Upper lobe of left lung (tissue), 6 donors: ENCODE measurements around the gene MYL12B. TPM values are rescaled to one million over a fixed set of nuclear protein-coding genes. Genes with fewer than 3 reads are reported as not detected.
A peak's percentile ranks its signal among the peaks of the same experiment; 100 is the strongest.
"Not testable (repeated sequence)": the region's sequence is repeated elsewhere in the genome, so short reads cannot be mapped to it uniquely, and the experiment has no call there.

Source experiments
- ATAC-seq, 2 donors: fragments of 200-7000 bp; cut with Tn5 transposase; one replicate each; pipeline ENCODE4 v1.9.1; 2022; ENCODE audit warnings: mild to moderate bottlenecking in 2 of 2, moderate library complexity in 2 of 2; ENCODE audit not compliant: low FRiP score in 2 of 2
- DNase-seq, 2 donors: peaks; one replicate each; pipeline ENCODE4 v3.0.0-alpha.2; 2019 to 2020
- H3K27ac ChIP-seq, 4 donors: fragments of 200-600 bp; sonication (generic); one replicate each; pipeline ENCODE4 v1.5.1; 2016 to 2019
- H3K27me3 ChIP-seq, 4 donors: fragments of 200-600 bp; sonication (generic); one replicate each; pipeline ENCODE4 v1.5.1; 2017 to 2019
- H3K36me3 ChIP-seq, 4 donors: fragments of 200-600 bp; sonication (generic); one replicate each; pipeline ENCODE4 v1.5.1; 2016 to 2019
- H3K4me1 ChIP-seq, 4 donors: fragments of 200-600 bp; sonication (generic); one replicate each; pipeline ENCODE4 v1.5.1; 2018 to 2019
- H3K4me3 ChIP-seq, 4 donors: fragments of 200-600 bp; sonication (generic); one replicate each; pipeline ENCODE4 v1.5.1; 2017 to 2019; ENCODE audit warnings: mild to moderate bottlenecking in 2 of 4, moderate library complexity in 1 of 4
- H3K9me3 ChIP-seq, 4 donors: fragments of 200-600 bp; sonication (generic); one replicate each; pipeline ENCODE4 v1.5.1; 2018 to 2019
- EP300 ChIP-seq, 4 donors: sonication (generic); formaldehyde crosslinking; IDR thresholded peaks; one replicate each; pipeline ENCODE4 v1.5.1; 2017; ENCODE audit warnings: antibody characterized with exemption in 4 of 4, control low read depth in 2 of 4
- POLR2A ChIP-seq, 4 donors: fragments of 450-650 bp; IDR thresholded peaks; one replicate each; pipeline ENCODE4 v1.5.1; 2016 to 2017; ENCODE audit warnings: antibody characterized with exemption in 4 of 4, mild to moderate bottlenecking in 2 of 4
- POLR2AphosphoS5 ChIP-seq, 2 donors: sonication (generic); formaldehyde crosslinking; IDR thresholded peaks; one replicate each; pipeline ENCODE4 v1.5.1; 2017; ENCODE audit warnings: antibody characterized with exemption in 2 of 2
- WGBS, 2 donors: methylation state at CpG; one replicate each; pipeline ENCODE4 v1.1.5; 2017 to 2018; 5-methylcytosine and 5-hydroxymethylcytosine counted together
- total RNA-seq, 6 donors: library from RNA; depleted of rRNA in 4 of 6; stranded (reverse); fragments of >200 nt in 4 of 6; gene quantifications; one replicate each; pipeline versions ENCODE4 v1.1.0 to v1.2.1, GENCODE V29; 2016 to 2021
- TF ChIP-seq, protein P1 (sequence below), 6 experiments: fragments of 450-650 bp in 4 of 6; fragments of 200-600 bp in 2 of 6; sonication (generic) in 2 of 6; IDR thresholded peaks; one replicate each; pipeline ENCODE4 v1.5.1; 2016 to 2019; ENCODE audit warnings: antibody characterized with exemption in 6 of 6
- donor health status: DM: no; HTN: no; CAD: no; lungs with moderate emphysema.
- donor health status: DM: no; HTN: yes; CAD: no; lungs with severe emphysema.

The MYL12B gene
- total RNA-seq, 6 donors from 2014 or later, result 93.2 to 451 (median 361) TPM

- TF ChIP-seq, protein P1, sequence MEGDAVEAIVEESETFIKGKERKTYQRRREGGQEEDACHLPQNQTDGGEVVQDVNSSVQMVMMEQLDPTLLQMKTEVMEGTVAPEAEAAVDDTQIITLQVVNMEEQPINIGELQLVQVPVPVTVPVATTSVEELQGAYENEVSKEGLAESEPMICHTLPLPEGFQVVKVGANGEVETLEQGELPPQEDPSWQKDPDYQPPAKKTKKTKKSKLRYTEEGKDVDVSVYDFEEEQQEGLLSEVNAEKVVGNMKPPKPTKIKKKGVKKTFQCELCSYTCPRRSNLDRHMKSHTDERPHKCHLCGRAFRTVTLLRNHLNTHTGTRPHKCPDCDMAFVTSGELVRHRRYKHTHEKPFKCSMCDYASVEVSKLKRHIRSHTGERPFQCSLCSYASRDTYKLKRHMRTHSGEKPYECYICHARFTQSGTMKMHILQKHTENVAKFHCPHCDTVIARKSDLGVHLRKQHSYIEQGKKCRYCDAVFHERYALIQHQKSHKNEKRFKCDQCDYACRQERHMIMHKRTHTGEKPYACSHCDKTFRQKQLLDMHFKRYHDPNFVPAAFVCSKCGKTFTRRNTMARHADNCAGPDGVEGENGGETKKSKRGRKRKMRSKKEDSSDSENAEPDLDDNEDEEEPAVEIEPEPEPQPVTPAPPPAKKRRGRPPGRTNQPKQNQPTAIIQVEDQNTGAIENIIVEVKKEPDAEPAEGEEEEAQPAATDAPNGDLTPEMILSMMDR (IDR thresholded peaks at IDR 0.05), result no peak
- TF ChIP-seq POLR2A (IDR thresholded peaks at IDR 0.05) (no peak), POLR2AphosphoS5 (IDR thresholded peaks at IDR 0.05) (no peak), EP300 (IDR thresholded peaks at IDR 0.05) (peak in 1 of 4 donors; percentile 34)
- H3K4me3 ChIP-seq, result no peak overlapping the region
- no peaks in the 10 kb centered on the region for H3K27me3 ChIP-seq
- DNase-seq (no peak), ATAC-seq (peak in 1 of 2 donors; percentile 73)
- H3K9me3 ChIP-seq, result no peaks in the 10 kb centered on the region
- WGBS, 2 donors, result 63 to 81% methylated on average over 7 of the region's 7 CpGs
- H3K4me1 ChIP-seq, result no peaks in the 10 kb centered on the region
- no peak overlapping the region for H3K27ac ChIP-seq
- no peaks in the 10 kb centered on the region for H3K36me3 ChIP-seq
These were observed 43.4 kb downstream of the MYL12B start for GRCh38 chr18:3305354-3305762.

GRCh38 chr18:3305933-3306332 is 44.0 kb downstream of the MYL12B start:
- 54 to 67% methylated on average over 8 of the region's 8 CpGs for WGBS, 2 donors
- H3K27me3 ChIP-seq, result no peaks in the 10 kb centered on the region
- H3K9me3 ChIP-seq, result no peaks in the 10 kb centered on the region
- H3K4me3 ChIP-seq, result no peak overlapping the region
- no peaks in the 10 kb centered on the region for H3K4me1 ChIP-seq
- peak in 1 of 2 donors; percentile 49 for ATAC-seq
- no peaks in the 10 kb centered on the region for H3K36me3 ChIP-seq
- no peak for DNase-seq
- TF ChIP-seq, protein P1 (IDR thresholded peaks at IDR 0.05), result no peak
- TF ChIP-seq POLR2A (IDR thresholded peaks at IDR 0.05), result no peak
- no peak for TF ChIP-seq POLR2AphosphoS5 (IDR thresholded peaks at IDR 0.05)
- no peak for TF ChIP-seq EP300 (IDR thresholded peaks at IDR 0.05)
- no peak overlapping the region for H3K27ac ChIP-seq

DNA sequence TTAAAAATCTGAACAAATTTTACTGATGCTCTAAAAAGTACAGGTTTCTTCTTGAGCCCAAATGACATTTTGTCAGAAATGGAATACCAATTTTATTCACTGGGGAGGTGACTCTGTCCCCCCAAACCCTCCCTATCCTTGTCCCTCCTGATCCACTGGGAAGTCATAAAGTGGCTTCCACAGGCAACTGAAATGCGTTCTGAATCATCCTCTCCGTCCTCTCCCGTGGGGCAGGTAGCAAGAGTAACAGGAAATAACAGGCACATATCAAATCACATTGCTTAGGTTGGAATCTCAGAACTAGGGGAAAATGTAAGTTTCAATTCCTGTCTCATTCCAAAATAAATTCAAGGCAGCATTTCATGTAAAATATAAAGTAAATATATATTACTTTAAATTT is 44.5 kb downstream of the MYL12B start:
- no peak overlapping the region for H3K27ac ChIP-seq
- no peaks in the 10 kb centered on the region for H3K9me3 ChIP-seq
- H3K27me3 ChIP-seq, result no peaks in the 10 kb centered on the region
- ATAC-seq (no peak), DNase-seq (no peak)
- TF ChIP-seq EP300 (IDR thresholded peaks at IDR 0.05) (no peak), POLR2AphosphoS5 (IDR thresholded peaks at IDR 0.05) (no peak), POLR2A (IDR thresholded peaks at IDR 0.05) (no peak)
- TF ChIP-seq, protein P1 (IDR thresholded peaks at IDR 0.05), result no peak
- H3K4me3 ChIP-seq, result no peak overlapping the region
- no peaks in the 10 kb centered on the region for H3K4me1 ChIP-seq
- no peaks in the 10 kb centered on the region for H3K36me3 ChIP-seq
- 57 to 72% methylated on average over 3 of the region's 3 CpGs for WGBS, 2 donors

DNA sequence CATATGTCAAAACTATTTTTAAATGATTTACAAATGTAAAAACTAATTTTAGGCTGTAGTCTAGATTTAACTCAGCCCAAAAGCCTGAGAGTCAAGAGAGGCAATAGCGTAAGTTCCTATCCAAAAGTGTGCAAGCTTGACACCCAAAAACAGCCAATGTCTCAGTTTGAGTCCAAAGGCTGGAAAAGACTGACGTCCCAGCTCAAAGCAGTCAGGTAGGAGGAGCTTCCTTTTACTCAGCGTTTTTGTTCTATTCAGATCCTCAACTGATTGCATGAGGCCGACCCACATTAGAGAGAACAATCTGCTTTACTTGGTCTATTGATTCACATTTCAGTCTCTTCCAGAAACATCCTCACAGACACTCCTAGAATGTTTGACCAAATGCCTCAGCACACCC is 51.8 kb downstream of the MYL12B start:
- 57 to 61% methylated on average over 4 of the region's 4 CpGs for WGBS, 2 donors
- ATAC-seq, result no peak

DNA sequence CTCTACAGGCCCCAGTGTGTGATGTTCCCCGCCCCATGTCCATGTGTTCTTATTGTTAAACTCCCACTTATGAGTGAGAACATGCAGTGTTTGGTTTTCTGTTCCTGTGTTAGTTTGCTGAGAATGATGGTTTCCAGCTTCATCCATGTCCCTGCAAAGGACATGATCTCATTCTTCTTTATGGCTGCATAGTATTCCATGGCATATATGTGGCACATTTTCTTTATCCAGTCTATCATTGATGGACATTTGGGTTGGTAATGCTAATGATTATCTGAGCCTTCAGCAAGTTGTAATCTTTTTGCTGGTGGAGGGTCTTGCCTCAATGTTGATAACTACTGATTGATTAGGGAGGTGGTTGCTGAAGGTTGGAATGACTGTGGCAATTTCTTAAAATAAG is 53.4 kb downstream of the MYL12B start:
- H3K4me3 ChIP-seq, H3K4me1 ChIP-seq, H3K27me3 ChIP-seq, H3K27ac ChIP-seq, H3K9me3 ChIP-seq, DNase-seq, H3K36me3 ChIP-seq, ATAC-seq: not testable (repeated sequence)
- 92 to 100% methylated on average over 1 of the region's 1 CpG for WGBS, 2 donors

More for the DNA sequence above, 51.8 kb downstream of the MYL12B start:
- no peaks in the 10 kb centered on the region for H3K9me3 ChIP-seq
- no peak overlapping the region for H3K27ac ChIP-seq
- H3K27me3 ChIP-seq, result no peaks in the 10 kb centered on the region
- H3K36me3 ChIP-seq, result no peaks in the 10 kb centered on the region
- TF ChIP-seq, protein P1 (IDR thresholded peaks at IDR 0.05), result no peak
- TF ChIP-seq POLR2A (IDR thresholded peaks at IDR 0.05) (no peak), POLR2AphosphoS5 (IDR thresholded peaks at IDR 0.05) (no peak), EP300 (IDR thresholded peaks at IDR 0.05) (no peak)
- no peaks in the 10 kb centered on the region for H3K4me1 ChIP-seq
- no peak overlapping the region for H3K4me3 ChIP-seq
- no peak for DNase-seq
